H1 (cell line): Measurements from ENCODE around the gene LRRC3B. TPM values are rescaled to one million over a fixed set of nuclear protein-coding genes. Genes with fewer than 3 reads are reported as not detected.

Source experiments
- CTCF ChIA-PET: fragments of 300-600 bp; sonication (Branson Sonifier 250); formaldehyde crosslinking; loops from one replicate; lab custom pipeline; 2021; ENCODE audit not compliant: partially characterized antibody; lab: Charles Lee
- POLR2A ChIA-PET: fragments of 300-600 bp; sonication (Branson Sonifier 250); formaldehyde crosslinking; loops from one replicate; lab custom pipeline; 2021; ENCODE audit warnings: inconsistent platforms; ENCODE audit not compliant: partially characterized antibody; lab: Charles Lee
- DNase-seq, 2 experiments: peaks; one replicate each; pipeline versions ENCODE4 v3.0.0 to v3.0.0-alpha.2; 2010 to 2022; ENCODE audit warnings: low spot score in 2 of 2, low read depth in 1 of 2, mixed read lengths in 1 of 2
- FAIRE-seq: peaks from 2 replicates; lab custom pipeline; 2011; peaks lifted over from hg19 to GRCh38; lab: Jason Lieb, UNC
- H2AFZ ChIP-seq: 2 replicates; pipeline ENCODE4 v1.8.1; 2012; ENCODE audit warnings: low read length, inconsistent platforms
- H2AK5ac ChIP-seq: 2 replicates; pipeline ENCODE4 v1.6.1; 2013; ENCODE audit warnings: low read depth, low read length
- H2BK120ac ChIP-seq: replicated peaks from 2 replicates; pipeline ENCODE3; 2013; ENCODE audit warnings: low read depth, low read length, inconsistent platforms
- H2BK12ac ChIP-seq: 2 replicates; pipeline ENCODE4 v1.6.1; 2013; ENCODE audit warnings: low read depth, low read length
- H2BK15ac ChIP-seq: 2 replicates; pipeline ENCODE4 v1.6.1; 2013; ENCODE audit warnings: low read length
- H2BK20ac ChIP-seq: 2 replicates; pipeline ENCODE4 v1.6.1; 2013; ENCODE audit warnings: low read length
- H2BK5ac ChIP-seq: 2 replicates; pipeline ENCODE4 v1.6.1; 2013; ENCODE audit warnings: low read depth, low read length
- H3K14ac ChIP-seq: 2 replicates; pipeline ENCODE4 v1.6.1; 2013; ENCODE audit warnings: inconsistent platforms; ENCODE audit not compliant: insufficient read length
- H3K18ac ChIP-seq: 2 replicates; pipeline ENCODE4 v1.6.1; 2013; ENCODE audit warnings: low read length; ENCODE audit errors: extremely low read depth
- H3K23ac ChIP-seq: 2 replicates; pipeline ENCODE4 v1.6.1; 2013; ENCODE audit warnings: inconsistent platforms; ENCODE audit not compliant: insufficient read length
- H3K23me2 ChIP-seq: 2 replicates; pipeline ENCODE4 v1.6.1; 2013; ENCODE audit warnings: low read depth, low read length
- H3K27ac ChIP-seq: 2 replicates; pipeline ENCODE4 v1.6.1; 2011; ENCODE audit warnings: low read depth, low read length, inconsistent platforms
- H3K27me3 ChIP-seq, 4 experiments: replicated peaks in 1 of 4; 1 replicate in 1 of 4; 2 replicates in 3 of 4; pipeline versions ENCODE4 v1.6.1 to v1.8.1; 2011 to 2013; ENCODE audit warnings: low read length in 3 of 4, mild to moderate bottlenecking in 3 of 4, inconsistent platforms in 2 of 4, mixed read lengths in 2 of 4, moderate library complexity in 1 of 4; ENCODE audit not compliant: control insufficient read depth in 3 of 4, insufficient read depth in 3 of 4; ENCODE audit errors: extremely low read depth in 1 of 4
- H3K36me3 ChIP-seq, 4 experiments: 2 replicates each; pipeline versions ENCODE4 v1.6.1 to v1.8.1; 2011 to 2013; ENCODE audit warnings: mild to moderate bottlenecking in 4 of 4, low read length in 3 of 4, moderate library complexity in 2 of 4, control low read depth in 1 of 4, inconsistent platforms in 1 of 4; ENCODE audit not compliant: insufficient read depth in 4 of 4, control insufficient read depth in 2 of 4
- H3K4ac ChIP-seq: replicated peaks from 2 replicates; pipeline ENCODE3; 2013; ENCODE audit warnings: low read length, low read depth, mixed read lengths, inconsistent platforms; ENCODE audit not compliant: insufficient read length
- H3K4me1 ChIP-seq, 4 experiments: replicated peaks in 1 of 4; 1 replicate in 1 of 4; 2 replicates in 3 of 4; pipeline versions ENCODE4 v1.6.1 to v1.8.1; 2011 to 2013; ENCODE audit warnings: low read length in 3 of 4, inconsistent platforms in 2 of 4, mixed read lengths in 1 of 4; ENCODE audit not compliant: insufficient read depth in 4 of 4, control insufficient read depth in 3 of 4
- H3K4me2 ChIP-seq, 2 experiments: 2 replicates each; pipeline versions ENCODE4 v1.6.1 to v1.8.1; 2011 to 2013; ENCODE audit warnings: low read depth in 2 of 2, low read length in 2 of 2, control low read depth in 1 of 2, inconsistent platforms in 1 of 2, mild to moderate bottlenecking in 1 of 2; ENCODE audit not compliant: insufficient read depth in 1 of 2
- H3K4me3 ChIP-seq, 4 experiments: fragments of 200-600, 300-600 bp in 1 of 4; sonication (generic), shearing (Covaris generic), sonication (Bioruptor Twin) in 1 of 4; 2 replicates each; pipeline versions ENCODE4 v1.5.1 to v1.8.1; 2011 to 2016; ENCODE audit warnings: low read length in 4 of 4, low read depth in 3 of 4, control low read depth in 2 of 4, inconsistent platforms in 2 of 4, mild to moderate bottlenecking in 2 of 4, mixed read lengths in 1 of 4, moderate library complexity in 1 of 4; ENCODE audit not compliant: insufficient read depth in 2 of 4; ENCODE audit errors: extremely low read depth in 1 of 4
- H3K56ac ChIP-seq: replicated peaks from 2 replicates; pipeline ENCODE3; 2013; ENCODE audit warnings: low read depth, mild to moderate bottlenecking, mixed read lengths, low read length, inconsistent platforms; ENCODE audit not compliant: insufficient read length
- H3K79me1 ChIP-seq: 2 replicates; pipeline ENCODE4 v1.6.1; 2013; ENCODE audit warnings: low read depth, low read length, control low read depth
- H3K79me2 ChIP-seq, 2 experiments: 2 replicates each; pipeline versions ENCODE4 v1.6.1 to v1.8.1; 2012 to 2013; ENCODE audit warnings: low read length in 2 of 2, mild to moderate bottlenecking in 2 of 2, inconsistent platforms in 1 of 2; ENCODE audit not compliant: insufficient read depth in 2 of 2, control insufficient read depth in 1 of 2
- H3K9ac ChIP-seq, 4 experiments: replicated peaks in 1 of 4; 1 replicate in 1 of 4; 2 replicates in 3 of 4; pipeline versions ENCODE4 v1.6.1 to v1.8.1; 2011 to 2013; ENCODE audit warnings: low read depth in 3 of 4, low read length in 3 of 4, control low read depth in 2 of 4, mild to moderate bottlenecking in 2 of 4, moderate library complexity in 2 of 4, inconsistent platforms in 1 of 4; ENCODE audit errors: extremely low read depth in 1 of 4
- H3K9me3 ChIP-seq, 2 experiments: 2 replicates each; pipeline versions ENCODE4 v1.6.1 to v1.8.1; 2012 to 2013; ENCODE audit warnings: mild to moderate bottlenecking in 2 of 2, moderate library complexity in 2 of 2, control low read depth in 1 of 2, inconsistent platforms in 1 of 2, low read depth in 1 of 2, low read length in 1 of 2, mixed read lengths in 1 of 2; ENCODE audit not compliant: insufficient read depth in 2 of 2
- H4K20me1 ChIP-seq, 2 experiments: replicated peaks in 1 of 2; 2 replicates each; pipeline versions ENCODE3 to v1.8.1; 2011 to 2013; ENCODE audit warnings: inconsistent platforms in 2 of 2, low read length in 2 of 2, mild to moderate bottlenecking in 1 of 2; ENCODE audit not compliant: insufficient read depth in 2 of 2, control insufficient read depth in 1 of 2
- H4K5ac ChIP-seq: 2 replicates; pipeline ENCODE4 v1.6.1; 2013; ENCODE audit warnings: low read length, low read depth, mixed read lengths, inconsistent platforms; ENCODE audit not compliant: insufficient read length
- H4K8ac ChIP-seq: 2 replicates; pipeline ENCODE4 v1.8.0; 2013; ENCODE audit warnings: mild to moderate bottlenecking, moderate library complexity, low read length, inconsistent platforms; ENCODE audit not compliant: insufficient read depth; ENCODE audit errors: extremely low read depth
- H4K91ac ChIP-seq: replicated peaks from 2 replicates; pipeline ENCODE3; 2013; ENCODE audit warnings: low read length, mixed read lengths, inconsistent platforms; ENCODE audit not compliant: insufficient read length
- WGBS, 2 experiments: shearing (Covaris generic) in 1 of 2; methylation state at CpG; one replicate each; pipeline versions ENCODE4 v1.1.6 to v1.1.7; 2013 to 2015; ENCODE audit warnings: low lambda C conversion rate in 2 of 2, mixed read lengths in 2 of 2, inconsistent platforms in 1 of 2, low coverage in 1 of 2, missing lambda C conversion rate in 1 of 2; ENCODE audit not compliant: insufficient replicate concordance in 2 of 2, insufficient coverage in 1 of 2, insufficient read length in 1 of 2; ENCODE audit errors: extremely low coverage in 1 of 2, missing lambda C conversion rate in 1 of 2; 5-methylcytosine and 5-hydroxymethylcytosine counted together
- polyA plus RNA-seq, 7 experiments: library from polyadenylated mRNA; depleted of rRNA in 3 of 7; stranded (reverse) in 5 of 7; unstranded in 2 of 7; fragments of >200 nt in 5 of 7; fragments of 200-250 nt in 2 of 7; gene quantifications; 1 replicate in 5 of 7; 2 replicates in 1 of 7; 4 replicates in 1 of 7; pipeline versions ENCODE4 v1.2.1 to v1.2.3, GENCODE V29; 2011 to 2013; ENCODE audit warnings: missing spikeins in 2 of 7, mixed read lengths in 2 of 7
- total RNA-seq: library from RNA; stranded (reverse); fragmentation: NEBNext Ultra II Directional; extraction: Animal tissue kit (Norgen Biotek cat#: 25700); gene quantifications from 2 replicates; pipeline ENCODE4 v1.2.1, GENCODE V29; 2021
- TF ChIP-seq, protein P1 (sequence below): IDR thresholded peaks from 2 replicates; pipeline ENCODE4 v1.6.1; 2011; ENCODE audit warnings: low read length, improper control_type of control experiment

The LRRC3B gene
- total and polyA plus RNA-seq, 2 of the 8 experiments (the other 6 are each of a cell fraction or from before 2014, with no cell fraction given): 1.6 to 3.1 TPM

DNA sequence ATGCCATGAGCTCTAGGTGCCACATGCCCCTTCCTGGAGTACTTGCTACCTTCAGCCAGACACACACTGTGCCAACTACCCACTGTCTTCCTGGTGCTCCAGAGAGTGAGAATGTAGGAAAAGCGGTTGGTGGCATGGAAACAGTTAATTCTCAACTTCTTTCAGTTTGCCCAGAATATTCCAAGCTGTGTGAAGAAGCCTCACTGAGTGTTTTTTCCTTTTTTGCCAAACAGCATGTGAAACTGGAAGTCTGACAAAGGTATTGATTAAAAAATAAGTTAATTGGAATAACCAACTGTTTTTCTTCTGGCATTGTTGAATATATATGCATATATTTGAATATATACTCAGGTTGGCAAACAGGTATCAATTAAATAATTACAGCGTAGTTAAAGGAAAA is 52.8 kb downstream of the LRRC3B start:
- TF ChIP-seq, protein P1, sequence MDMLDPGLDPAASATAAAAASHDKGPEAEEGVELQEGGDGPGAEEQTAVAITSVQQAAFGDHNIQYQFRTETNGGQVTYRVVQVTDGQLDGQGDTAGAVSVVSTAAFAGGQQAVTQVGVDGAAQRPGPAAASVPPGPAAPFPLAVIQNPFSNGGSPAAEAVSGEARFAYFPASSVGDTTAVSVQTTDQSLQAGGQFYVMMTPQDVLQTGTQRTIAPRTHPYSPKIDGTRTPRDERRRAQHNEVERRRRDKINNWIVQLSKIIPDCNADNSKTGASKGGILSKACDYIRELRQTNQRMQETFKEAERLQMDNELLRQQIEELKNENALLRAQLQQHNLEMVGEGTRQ: no peak
- POLR2A ChIA-PET: no interaction called here

More for the DNA sequence above, 52.8 kb downstream of the LRRC3B start:
- Histone ChIP-seq H3K4me2 (no peak overlapping the region), H4K5ac (no peak overlapping the region), H3K56ac (no peak overlapping the region), H3K18ac (no peak overlapping the region), H2AK5ac (no peak overlapping the region), H2BK12ac (no peak overlapping the region), H3K4me1 (no peaks in the 10 kb centered on the region), H2BK20ac (no peak overlapping the region), H3K23ac (no peak overlapping the region), H4K8ac (no peak overlapping the region), H3K79me2 (no peaks in the 10 kb centered on the region), H4K91ac (no peak overlapping the region), H3K23me2 (no peaks in the 10 kb centered on the region), H3K9ac (no peak overlapping the region), H2BK15ac (no peak overlapping the region), H2BK5ac (no peak overlapping the region), H4K20me1 (no peaks in the 10 kb centered on the region), H2AFZ (no peak overlapping the region), H3K36me3 (no peaks in the 10 kb centered on the region), H3K9me3 (no peaks in the 10 kb centered on the region), H2BK120ac (no peak overlapping the region), H3K4me3 (no peak overlapping the region), H3K79me1 (no peaks in the 10 kb centered on the region), H3K14ac (no peak overlapping the region), H3K27me3 (no peaks in the 10 kb centered on the region), H3K27ac (no peak overlapping the region), H3K4ac (no peak overlapping the region)
- 98 to 100% methylated on average over 1 to 2 of the region's 2 CpGs for WGBS, 2 experiments
- DNase-seq: no peak
- FAIRE-seq: no peak
- CTCF ChIA-PET: no interaction called here
